GM18870 (cell line): ENCODE measurements around the gene RAB24.
"Not testable (repeated sequence)": the region's sequence is repeated elsewhere in the genome, so short reads cannot be mapped to it uniquely, and the experiment has no call there.

Experiments
- ATAC-seq: cut with Tn5 transposase; IDR thresholded peaks from one replicate; pipeline ENCODE4 v1.9.1; 2021; ENCODE audit warnings: moderate library complexity; ENCODE audit not compliant: unreplicated experiment

RAB24 gene

GRCh38 chr5:177296581-177296980 lies 6.9 kb downstream of the RAB24 start:
- ATAC-seq = no peak

- no peak for ATAC-seq
Observed at GRCh38 chr5:177295924-177296323, 7.6 kb downstream of the RAB24 start.

GRCh38 chr5:177294632-177295031 lies 8.9 kb downstream of the RAB24 start:
- ATAC-seq = no peak

GRCh38 chr5:177293819-177294581 lies 9.5 kb downstream of the RAB24 start:
- ATAC-seq = no peak

GRCh38 chr5:177291735-177292134 lies 11.8 kb downstream of the RAB24 start:
- no peak for ATAC-seq

- ATAC-seq = no peak
Observed at GRCh38 chr5:177290816-177291596, 12.5 kb downstream of the RAB24 start.

GRCh38 chr5:177288191-177288590 lies 15.3 kb downstream of the RAB24 start:
- ATAC-seq = no peak

GRCh38 chr5:177276886-177277285 lies 26.6 kb downstream of the RAB24 start:
- no peak for ATAC-seq

GRCh38 chr5:177275883-177276282 lies 27.6 kb downstream of the RAB24 start:
- ATAC-seq = no peak

- no peak for ATAC-seq
Observed at GRCh38 chr5:177271113-177271512, 32.4 kb downstream of the RAB24 start.

- ATAC-seq = no peak
Observed at GRCh38 chr5:177270653-177271052, 32.9 kb downstream of the RAB24 start.

GRCh38 chr5:177269976-177270375 lies 33.5 kb downstream of the RAB24 start:
- ATAC-seq = no peak

- no peak for ATAC-seq
Observed at GRCh38 chr5:177269232-177269895, 34.2 kb downstream of the RAB24 start.

GRCh38 chr5:177265395-177265794 lies 38.1 kb downstream of the RAB24 start:
- ATAC-seq = no peak

- ATAC-seq = no peak
Observed at GRCh38 chr5:177264178-177264577, 39.3 kb downstream of the RAB24 start.

GRCh38 chr5:177261510-177261909 lies 42.0 kb downstream of the RAB24 start:
- ATAC-seq = no peak

GRCh38 chr5:177260961-177261360 lies 42.6 kb downstream of the RAB24 start:
- no peak for ATAC-seq

- not testable (repeated sequence) for ATAC-seq
Observed at GRCh38 chr5:177258711-177259110, 44.8 kb downstream of the RAB24 start.

GRCh38 chr5:177256296-177256695 lies 47.2 kb downstream of the RAB24 start:
- ATAC-seq = no peak

- no peak for ATAC-seq
Observed at GRCh38 chr5:177253252-177253651, 50.3 kb downstream of the RAB24 start.
